Fibroblast of lung (primary cell): ENCODE data around the gene CDPF1. TPM values are rescaled to one million over a fixed set of nuclear protein-coding genes. Genes with fewer than 3 reads are reported as not detected.

Source experiments
- DNase-seq, 2 donors: peaks; one replicate each; pipeline versions ENCODE4 v3.0.0 to v3.0.0-alpha.2; 2010; ENCODE audit warnings: low read depth in 2 of 2
- H2AFZ ChIP-seq: 2 replicates; pipeline ENCODE4 v1.5.1; 2012; ENCODE audit warnings: low read length, control low read depth, inconsistent platforms
- H3K27ac ChIP-seq: 2 replicates; pipeline ENCODE4 v1.5.1; 2011; ENCODE audit warnings: low read length, control low read depth; ENCODE audit not compliant: insufficient read depth
- H3K27me3 ChIP-seq: 2 replicates; pipeline ENCODE4 v1.5.1; 2011; ENCODE audit warnings: mild to moderate bottlenecking, low read length; ENCODE audit not compliant: control insufficient read depth, insufficient read depth
- H3K36me3 ChIP-seq: 2 replicates; pipeline ENCODE4 v1.5.1; 2011; ENCODE audit warnings: low read length; ENCODE audit not compliant: control insufficient read depth, insufficient read depth
- H3K4me1 ChIP-seq: 2 replicates; pipeline ENCODE4 v1.5.1; 2011; ENCODE audit warnings: low read length; ENCODE audit not compliant: control insufficient read depth, insufficient read depth; ENCODE audit errors: extremely low read depth
- H3K4me2 ChIP-seq: 2 replicates; pipeline ENCODE4 v1.5.1; 2011; ENCODE audit warnings: low read length, control low read depth; ENCODE audit not compliant: insufficient read depth; ENCODE audit errors: extremely low read depth
- H3K4me3 ChIP-seq, 4 experiments: fragments of 200-600 bp in 1 of 4; sonication (generic) in 1 of 4; replicated peaks in 1 of 4; 2 replicates each; pipeline ENCODE4 v1.5.1; 2011 to 2016; ENCODE audit warnings: low read length in 4 of 4, low read depth in 3 of 4, mild to moderate bottlenecking in 3 of 4, control low read depth in 2 of 4, inconsistent platforms in 1 of 4, mixed read lengths in 1 of 4; ENCODE audit not compliant: insufficient read depth in 1 of 4; ENCODE audit errors: control extremely low read depth in 1 of 4
- H3K79me2 ChIP-seq: 2 replicates; pipeline ENCODE4 v1.5.1; 2012; ENCODE audit warnings: mild to moderate bottlenecking, low read length, inconsistent platforms; ENCODE audit not compliant: control insufficient read depth, insufficient read depth
- H3K9ac ChIP-seq: 2 replicates; pipeline ENCODE4 v1.5.1; 2011; ENCODE audit warnings: mild to moderate bottlenecking, low read length, control low read depth; ENCODE audit not compliant: insufficient read depth
- H3K9me3 ChIP-seq: 2 replicates; pipeline ENCODE4 v1.5.1; 2012; ENCODE audit warnings: low read depth, low read length; ENCODE audit not compliant: control insufficient read depth, insufficient read depth
- H4K20me1 ChIP-seq: 2 replicates; pipeline ENCODE4 v1.5.1; 2011; ENCODE audit warnings: low read length; ENCODE audit not compliant: control insufficient read depth, insufficient read depth; ENCODE audit errors: extremely low read depth
- EZH2 ChIP-seq: IDR thresholded peaks from 2 replicates; pipeline ENCODE4 v1.5.1; 2012; ENCODE audit warnings: low read length, control low read depth, mild to moderate bottlenecking; ENCODE audit errors: missing control alignments
- polyA plus RNA-seq, 2 donors: library from polyadenylated mRNA; depleted of rRNA in 1 of 2; stranded (reverse) in 1 of 2; unstranded in 1 of 2; fragments of >200 nt; gene quantifications; 2 replicates each; pipeline ENCODE4 v1.2.1, GENCODE V29; 2011 to 2012; ENCODE audit warnings: missing spikeins in 1 of 2
- total RNA-seq: library from RNA; depleted of rRNA; stranded (reverse); fragments of >200 nt; gene quantifications from 2 replicates; pipeline ENCODE4 v1.2.1, GENCODE V29; 2014
- TF ChIP-seq, protein P1 (sequence below), 2 donors: IDR thresholded peaks in 1 of 2; conservative IDR thresholded peaks in 1 of 2; 1 replicate in 1 of 2; 2 replicates in 1 of 2; pipeline ENCODE4 v1.5.1; 2011 to 2012; ENCODE audit warnings: low read length in 2 of 2, control low read depth in 1 of 2, inconsistent platforms in 1 of 2, low read depth in 1 of 2, mild to moderate bottlenecking in 1 of 2

CDPF1 gene
- total and polyA plus RNA-seq, 2 donors (not counting 1 experiment from before 2014, with no cell fraction given): 7.7 to 8.3 TPM

DNA sequence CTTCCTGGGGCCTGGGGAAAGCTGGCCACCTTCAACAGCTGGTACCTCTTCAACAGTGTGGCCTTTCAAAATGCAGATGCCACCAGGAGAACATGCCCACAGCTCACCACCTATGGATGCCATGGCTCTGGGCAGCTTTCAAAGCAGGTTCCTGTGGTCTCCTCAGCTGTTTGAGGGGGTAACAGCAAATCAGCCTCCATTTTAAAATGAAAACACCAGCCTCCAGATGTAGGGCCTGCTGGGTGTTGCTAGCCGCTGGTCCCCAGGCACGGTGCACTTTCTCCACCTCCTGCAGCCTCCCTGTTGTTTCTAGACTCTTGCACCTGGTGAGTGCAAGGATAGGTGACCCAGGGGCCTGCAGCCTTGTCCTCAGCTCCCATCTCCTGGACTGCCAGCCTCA, 10.0 kb downstream of the CDPF1 start:
- Histone ChIP-seq H3K9me3 (no peaks in the 10 kb centered on the region), H2AFZ (no peak overlapping the region), H3K79me2 (no peaks in the 10 kb centered on the region), H3K27ac (no peak overlapping the region), H3K4me3 (no peak overlapping the region), H3K4me1 (no peaks in the 10 kb centered on the region), H3K27me3 (no peaks in the 10 kb centered on the region), H3K9ac (no peak overlapping the region), H3K4me2 (no peak overlapping the region), H3K36me3 (peaks cover 5% of the 10 kb centered on the region), H4K20me1 (no peaks in the 10 kb centered on the region)
- DNase-seq: no peak
- no peak for TF ChIP-seq EZH2
- TF ChIP-seq, protein P1, sequence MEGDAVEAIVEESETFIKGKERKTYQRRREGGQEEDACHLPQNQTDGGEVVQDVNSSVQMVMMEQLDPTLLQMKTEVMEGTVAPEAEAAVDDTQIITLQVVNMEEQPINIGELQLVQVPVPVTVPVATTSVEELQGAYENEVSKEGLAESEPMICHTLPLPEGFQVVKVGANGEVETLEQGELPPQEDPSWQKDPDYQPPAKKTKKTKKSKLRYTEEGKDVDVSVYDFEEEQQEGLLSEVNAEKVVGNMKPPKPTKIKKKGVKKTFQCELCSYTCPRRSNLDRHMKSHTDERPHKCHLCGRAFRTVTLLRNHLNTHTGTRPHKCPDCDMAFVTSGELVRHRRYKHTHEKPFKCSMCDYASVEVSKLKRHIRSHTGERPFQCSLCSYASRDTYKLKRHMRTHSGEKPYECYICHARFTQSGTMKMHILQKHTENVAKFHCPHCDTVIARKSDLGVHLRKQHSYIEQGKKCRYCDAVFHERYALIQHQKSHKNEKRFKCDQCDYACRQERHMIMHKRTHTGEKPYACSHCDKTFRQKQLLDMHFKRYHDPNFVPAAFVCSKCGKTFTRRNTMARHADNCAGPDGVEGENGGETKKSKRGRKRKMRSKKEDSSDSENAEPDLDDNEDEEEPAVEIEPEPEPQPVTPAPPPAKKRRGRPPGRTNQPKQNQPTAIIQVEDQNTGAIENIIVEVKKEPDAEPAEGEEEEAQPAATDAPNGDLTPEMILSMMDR (conservative IDR thresholded peaks at IDR 0.05 in 1 of 2, IDR thresholded peaks at IDR 0.05 in 1 of 2; ENCODE audit: low read depth in 1 of 2, low read length in 2 of 2): no peak

DNA sequence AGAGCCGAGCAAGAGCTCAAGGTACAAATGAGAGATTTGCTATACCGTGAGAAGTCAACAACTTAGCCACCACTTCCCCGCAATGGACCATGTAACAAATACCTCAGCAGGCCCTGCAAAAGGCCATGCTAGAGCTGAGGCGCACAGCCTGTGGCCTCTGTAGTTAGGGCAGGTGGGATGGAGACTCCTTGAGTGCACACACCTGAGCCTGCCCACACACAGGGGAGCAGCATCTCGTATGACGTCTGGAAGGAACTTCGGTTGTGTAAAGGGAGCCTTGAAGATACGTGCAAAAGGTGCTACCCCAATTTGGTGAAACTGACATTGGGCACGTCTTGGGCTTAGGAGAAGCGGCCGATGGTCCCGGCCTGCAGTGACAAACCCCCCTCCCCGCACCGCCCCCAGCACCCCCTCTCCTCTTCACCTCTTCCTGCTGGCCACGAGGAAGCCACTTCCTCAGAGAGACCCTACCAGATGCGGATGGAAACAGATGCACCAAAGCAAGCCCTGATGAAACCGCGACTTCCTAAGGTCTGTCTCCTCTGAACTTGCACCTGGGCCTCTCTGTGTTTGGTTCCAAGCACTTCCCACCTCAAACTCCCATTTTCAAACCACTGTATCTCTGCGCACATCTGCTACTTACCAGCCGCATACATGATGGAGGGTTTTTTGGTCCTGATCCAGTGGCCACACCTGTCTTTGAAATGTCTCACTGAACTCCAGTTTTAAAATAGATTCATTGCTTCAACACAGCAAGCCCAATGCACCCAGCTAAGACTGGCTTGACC, 10.6 kb downstream of the CDPF1 start:
- no peak overlapping the region for H3K27ac ChIP-seq
- DNase-seq: no peak
- TF ChIP-seq, protein P1 (conservative IDR thresholded peaks at IDR 0.05 in 1 of 2, IDR thresholded peaks at IDR 0.05 in 1 of 2; ENCODE audit: low read depth in 1 of 2, low read length in 2 of 2): no peak
- TF ChIP-seq EZH2: no peak

GRCh38 chr22:46238541-46238940, 11.6 kb downstream of the CDPF1 start:
- Histone ChIP-seq H4K20me1 (no peaks in the 10 kb centered on the region), H3K4me1 (no peaks in the 10 kb centered on the region), H3K9ac (no peak overlapping the region), H3K27ac (no peak overlapping the region), H3K27me3 (no peaks in the 10 kb centered on the region), H3K36me3 (peaks cover 3% of the 10 kb centered on the region), H2AFZ (no peak overlapping the region), H3K79me2 (no peaks in the 10 kb centered on the region), H3K4me2 (no peak overlapping the region), H3K9me3 (no peaks in the 10 kb centered on the region), H3K4me3 (no peak overlapping the region)
- TF ChIP-seq, protein P1 (conservative IDR thresholded peaks at IDR 0.05 in 1 of 2, IDR thresholded peaks at IDR 0.05 in 1 of 2; ENCODE audit: low read depth in 1 of 2, low read length in 2 of 2): no peak
- TF ChIP-seq EZH2: no peak
- no peak for DNase-seq

More for the DNA sequence above, 10.6 kb downstream of the CDPF1 start:
- Histone ChIP-seq H3K4me3 (no peak overlapping the region), H2AFZ (no peak overlapping the region), H3K4me2 (no peak overlapping the region), H3K9ac (no peak overlapping the region), H3K9me3 (no peaks in the 10 kb centered on the region), H3K4me1 (no peaks in the 10 kb centered on the region), H4K20me1 (no peaks in the 10 kb centered on the region), H3K27me3 (no peaks in the 10 kb centered on the region), H3K79me2 (no peaks in the 10 kb centered on the region), H3K36me3 (peaks cover 3% of the 10 kb centered on the region)
